ENCODE measurements around the gene CARS1.
A peak's percentile ranks its signal among the peaks of the same experiment; 100 is the strongest.

Gene CARS1

DNA sequence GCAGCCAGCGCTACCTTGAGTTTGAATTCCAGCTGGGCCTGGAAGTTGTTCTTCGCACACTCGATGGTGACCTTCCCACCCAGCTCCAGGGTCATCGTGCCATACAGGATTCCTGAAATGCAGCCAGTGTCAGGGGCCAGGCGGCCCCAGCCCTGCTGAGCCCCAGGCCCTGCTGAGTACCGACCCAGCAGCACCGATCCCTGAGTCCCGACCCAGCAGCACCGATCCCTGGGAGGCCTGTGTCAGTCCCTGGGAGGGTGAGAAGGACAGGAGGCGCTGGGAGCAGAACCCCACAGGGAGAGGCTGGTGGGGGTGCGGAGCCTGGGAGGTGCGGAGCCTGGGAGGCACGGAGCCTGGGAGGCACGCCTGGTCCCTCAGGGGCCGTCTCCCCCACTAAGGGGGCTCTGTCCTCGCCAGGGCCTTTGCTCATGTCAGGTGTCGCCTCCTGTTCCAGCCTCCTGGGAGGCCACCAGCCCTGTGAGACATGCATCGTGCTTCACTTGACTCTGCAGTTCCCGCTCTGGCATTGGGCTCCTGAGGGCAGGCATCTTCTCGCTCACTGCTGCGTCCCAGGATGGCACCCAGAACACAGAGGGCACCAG is 37.1 kb upstream of the CARS1 start:
- Mint-ChIP-seq H3K4me3 (no peak overlapping the region), H3K9me3 (no peaks in the 10 kb centered on the region), H3K4me1 (no peaks in the 10 kb centered on the region), H3K27me3 (ENCODE audit: low read depth) (peaks cover 6% of the 10 kb centered on the region), H3K36me3 (ENCODE audit: low read depth) (peaks cover 35% of the 10 kb centered on the region), H3K27ac (no peak overlapping the region)
- TF ChIP-seq CTCF (IDR thresholded peaks at IDR 0.05; ENCODE audit: unreplicated experiment in 3 of 3), result no peak

GRCh38 chr11:3093281-3094191 is 36.3 kb upstream of the CARS1 start:
- Mint-ChIP-seq H3K9me3 (no peaks in the 10 kb centered on the region), H3K36me3 (ENCODE audit: low read depth) (peaks cover 29% of the 10 kb centered on the region), H3K4me3 (no peak overlapping the region), H3K27ac (no peak overlapping the region), H3K27me3 (ENCODE audit: low read depth) (peaks cover 6% of the 10 kb centered on the region), H3K4me1 (no peaks in the 10 kb centered on the region)
- no peak for TF ChIP-seq CTCF (IDR thresholded peaks at IDR 0.05; ENCODE audit: unreplicated experiment in 3 of 3)

DNA sequence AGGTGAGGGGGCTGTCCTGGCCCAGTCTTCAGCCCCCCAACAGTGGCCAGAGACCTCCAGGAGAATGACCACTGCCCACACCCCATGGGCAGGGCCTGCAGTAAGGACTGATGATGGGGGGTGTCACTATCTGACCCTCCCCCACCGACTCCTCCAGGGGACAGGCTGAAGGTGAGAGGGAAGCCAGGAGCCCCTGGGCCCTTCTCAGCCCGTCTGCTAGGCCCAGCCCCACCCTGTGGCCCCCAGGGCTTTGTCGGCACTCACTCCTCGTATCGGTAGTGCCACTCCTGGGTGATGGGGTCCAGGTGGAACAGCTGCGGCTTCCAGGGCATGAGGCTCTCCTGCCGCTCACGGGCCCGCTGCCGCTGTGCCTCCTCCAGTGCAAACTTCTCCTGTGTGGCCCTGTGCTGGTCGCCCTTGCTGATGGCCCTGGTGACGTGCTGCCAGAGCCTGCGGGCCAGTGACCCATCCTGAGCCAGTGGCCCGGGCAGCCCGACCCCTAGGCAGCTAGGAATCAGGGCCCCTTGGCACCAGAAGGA is 35.4 kb upstream of the CARS1 start:
- H3K27ac Mint-ChIP-seq, result no peak overlapping the region
- H3K4me1 Mint-ChIP-seq, result no peaks in the 10 kb centered on the region

GRCh38 chr11:3091846-3092602 is 34.8 kb upstream of the CARS1 start:
- H3K36me3 Mint-ChIP-seq (ENCODE audit: low read depth), result peaks cover 19% of the 10 kb centered on the region
- H3K27me3 Mint-ChIP-seq (ENCODE audit: low read depth), result peaks cover 6% of the 10 kb centered on the region
- H3K4me1 Mint-ChIP-seq, result no peaks in the 10 kb centered on the region
- no peaks in the 10 kb centered on the region for H3K9me3 Mint-ChIP-seq
- peak; percentile 95 to 99 (median 99) for TF ChIP-seq CTCF (IDR thresholded peaks at IDR 0.05; ENCODE audit: unreplicated experiment in 3 of 3)
- no peak overlapping the region for H3K4me3 Mint-ChIP-seq
- H3K27ac Mint-ChIP-seq, result no peak overlapping the region

More for the DNA sequence above, 35.4 kb upstream of the CARS1 start:
- peaks cover 24% of the 10 kb centered on the region for H3K36me3 Mint-ChIP-seq (ENCODE audit: low read depth)
- no peaks in the 10 kb centered on the region for H3K9me3 Mint-ChIP-seq
- no peak overlapping the region for H3K4me3 Mint-ChIP-seq
- no peak for TF ChIP-seq CTCF (IDR thresholded peaks at IDR 0.05; ENCODE audit: unreplicated experiment in 3 of 3)
- peaks cover 6% of the 10 kb centered on the region for H3K27me3 Mint-ChIP-seq (ENCODE audit: low read depth)

DNA sequence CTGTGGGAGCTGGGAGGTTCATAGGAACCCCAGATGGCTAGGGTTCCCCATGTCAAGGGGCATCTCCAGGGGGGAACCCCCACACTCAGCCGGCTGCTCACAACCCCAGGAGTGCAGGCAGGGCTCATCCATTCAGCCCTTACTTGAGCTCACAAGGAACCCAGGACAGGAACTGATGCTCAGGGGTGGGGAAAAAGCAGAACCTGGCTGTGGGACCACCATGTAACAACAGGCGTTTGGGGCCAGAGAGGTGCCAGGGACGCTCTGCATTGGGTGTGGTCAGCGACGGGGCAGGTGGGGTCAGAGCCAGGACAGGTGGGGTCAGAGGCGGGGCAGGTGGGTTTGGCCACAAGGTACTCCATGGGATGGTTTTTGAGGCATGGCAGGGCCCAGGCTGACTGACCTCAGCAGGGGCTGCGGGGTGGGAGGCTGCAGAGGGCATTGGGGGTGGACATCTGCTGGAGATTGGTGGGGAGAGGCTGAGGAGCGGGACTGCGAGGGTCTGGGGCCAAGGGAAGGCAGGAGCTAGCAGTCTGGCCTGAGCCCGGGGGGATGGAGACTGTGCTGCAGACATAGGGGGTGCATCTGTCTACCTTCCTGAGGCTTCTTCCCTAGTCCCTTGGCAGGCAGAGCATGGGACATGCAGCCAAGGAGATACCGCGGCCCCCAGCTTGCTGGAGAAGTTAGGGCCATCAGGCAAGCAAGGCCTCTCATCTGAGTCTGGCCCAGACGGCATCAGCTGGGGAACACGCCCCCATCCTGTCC is 34.0 kb upstream of the CARS1 start:
- Mint-ChIP-seq H3K27ac (no peak overlapping the region), H3K4me1 (no peaks in the 10 kb centered on the region), H3K4me3 (no peak overlapping the region), H3K27me3 (ENCODE audit: low read depth) (peaks cover 6% of the 10 kb centered on the region), H3K9me3 (no peaks in the 10 kb centered on the region), H3K36me3 (ENCODE audit: low read depth) (peaks cover 13% of the 10 kb centered on the region)
- no peak for TF ChIP-seq CTCF (IDR thresholded peaks at IDR 0.05; ENCODE audit: unreplicated experiment in 3 of 3)
